ENCODE data around the gene PTPRN2. TPM values are rescaled to one million over a fixed set of nuclear protein-coding genes. Genes with fewer than 3 reads are reported as not detected.
A peak's percentile ranks its signal among the peaks of the same experiment; 100 is the strongest.

PTPRN2 gene
- total and polyA plus RNA-seq, 9 of the 15 experiments (the other 6 are each of a cell fraction or from before 2014, with no cell fraction given): not detected

DNA sequence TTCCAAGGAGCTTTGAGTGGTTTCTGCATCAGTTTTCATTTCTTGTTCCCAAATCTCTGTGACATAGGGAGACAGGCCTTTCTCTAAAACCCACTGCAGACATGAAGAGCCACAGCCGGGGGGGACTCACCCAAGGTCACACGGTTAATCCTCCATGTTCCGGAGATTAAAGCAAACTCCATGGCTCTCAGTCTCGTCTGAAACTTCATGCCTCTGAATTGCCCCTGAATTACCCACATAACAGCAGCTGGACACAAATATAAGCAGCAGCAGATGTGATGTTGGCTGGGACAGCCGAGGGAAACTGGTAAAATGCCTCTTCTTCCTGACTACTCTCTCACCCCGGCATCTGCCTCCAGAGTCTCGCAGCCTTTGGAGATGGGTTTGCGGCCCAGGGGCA lies 848.6 kb downstream of the PTPRN2 start (continued):
- no peak for TF ChIP-seq ZNF121 (CRISPR knock-in tag; conservative IDR thresholded peaks at IDR 0.05)

DNA sequence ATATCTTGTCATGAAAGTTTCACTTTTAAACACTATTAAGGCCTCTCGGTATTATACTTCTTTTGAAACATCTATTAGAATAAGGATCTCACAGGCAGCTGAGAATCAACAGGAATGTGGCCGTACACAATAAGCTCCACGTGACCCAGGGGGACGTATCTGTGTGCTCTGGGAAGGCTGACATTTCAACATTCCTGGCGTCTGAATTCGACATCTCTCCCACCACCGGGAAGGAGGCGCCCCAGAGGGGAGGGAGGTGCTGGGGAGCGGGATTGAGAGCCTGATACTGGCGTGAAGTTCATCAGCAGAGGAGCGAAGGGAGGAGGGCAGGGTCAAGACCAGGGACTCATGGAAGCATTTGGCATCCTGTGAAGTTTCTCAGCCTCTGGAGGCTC lies 849.6 kb downstream of the PTPRN2 start:
- Histone ChIP-seq H3K27ac (ENCODE audit: extremely low read depth, low read depth, low read length) (no peak overlapping the region), H3K9me1 (ENCODE audit: control insufficient read depth, insufficient read depth, low read length) (no peaks in the 10 kb centered on the region), H2AFZ (ENCODE audit: low read depth, low read length) (no peak overlapping the region), H3K4me1 (replicated peaks in 1 of 2; ENCODE audit: control insufficient read depth in 2 of 2, insufficient read depth in 2 of 2, low read length in 2 of 2) (peaks cover 0 to 4% of the 10 kb centered on the region in 2 experiments; a peak in 1 of 5 replicates), H3K4me2 (ENCODE audit: insufficient read depth, low read length) (no peak overlapping the region), H3K36me3 (ENCODE audit: control insufficient read depth, insufficient read depth, low read length) (no peaks in the 10 kb centered on the region), H3K9ac (ENCODE audit: insufficient read depth in 1 of 2, low read depth in 2 of 2, low read length in 2 of 2) (no peak overlapping the region), H3K27me3 (ENCODE audit: control insufficient read depth in 2 of 2, insufficient read depth in 2 of 2, low read length in 2 of 2) (peaks cover 54 to 83% of the 10 kb centered on the region in 2 experiments), H3K4me3 (no peak overlapping the region), H3K79me2 (ENCODE audit: control insufficient read depth, insufficient read depth, low read length) (no peaks in the 10 kb centered on the region), H4K20me1 (replicated peaks; ENCODE audit: control insufficient read depth, insufficient read depth, low read length) (peaks cover 5% of the 10 kb centered on the region; the same call in 1 of the 2 replicates), H3K9me3 (replicated peaks; ENCODE audit: control insufficient read depth, insufficient read depth, low read depth, low read length) (no peaks in the 10 kb centered on the region)
- intact Hi-C loops (cut with micrococcal nuclease) (no loop called here), in situ Hi-C loops (cut with MboI) (no loop called here)
- FAIRE-seq (no peak), DNase-seq (ENCODE audit: extremely low read depth in 1 of 4, low spot score in 3 of 4) (no peak), ATAC-seq (no peak)
- TF ChIP-seq NR4A1 (CRISPR knock-in tag; IDR thresholded peaks at IDR 0.05) (no peak), NR4A1 (tag; IDR thresholded peaks at IDR 0.05) (no peak)
- TF ChIP-seq, protein P1, sequence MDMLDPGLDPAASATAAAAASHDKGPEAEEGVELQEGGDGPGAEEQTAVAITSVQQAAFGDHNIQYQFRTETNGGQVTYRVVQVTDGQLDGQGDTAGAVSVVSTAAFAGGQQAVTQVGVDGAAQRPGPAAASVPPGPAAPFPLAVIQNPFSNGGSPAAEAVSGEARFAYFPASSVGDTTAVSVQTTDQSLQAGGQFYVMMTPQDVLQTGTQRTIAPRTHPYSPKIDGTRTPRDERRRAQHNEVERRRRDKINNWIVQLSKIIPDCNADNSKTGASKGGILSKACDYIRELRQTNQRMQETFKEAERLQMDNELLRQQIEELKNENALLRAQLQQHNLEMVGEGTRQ (CRISPR knock-in tag; IDR thresholded peaks at IDR 0.05): peak; percentile 35; the same call in 1 of the 2 replicates
- no TSS peak for BruUV-seq (replicated peaks)
- WGBS (ENCODE audit: insufficient coverage, low coverage, missing lambda C conversion rate): under 1% methylated on average over 11 of the region's 11 CpGs
- ChIA-PET POLR2A (interaction anchor here (0.6 kb wide), 1 partner anchor 12 kb away, joined by 3 read pairs; no protein-coding TSS in a partner anchor), CTCF (ENCODE audit: low intra/inter-chr PET ratio) (no interaction called here)
